GM19463 (cell line): ENCODE results near the gene GLYATL1.

Experiments used
- ATAC-seq: cut with Tn5 transposase; IDR thresholded peaks from one replicate; pipeline ENCODE4 v1.9.1; 2021; ENCODE audit warnings: mild to moderate bottlenecking, moderate library complexity; ENCODE audit not compliant: unreplicated experiment

Gene GLYATL1

GRCh38 chr11:58926695-58927094 is 12.6 kb upstream of the GLYATL1 start:
- no peak for ATAC-seq

DNA sequence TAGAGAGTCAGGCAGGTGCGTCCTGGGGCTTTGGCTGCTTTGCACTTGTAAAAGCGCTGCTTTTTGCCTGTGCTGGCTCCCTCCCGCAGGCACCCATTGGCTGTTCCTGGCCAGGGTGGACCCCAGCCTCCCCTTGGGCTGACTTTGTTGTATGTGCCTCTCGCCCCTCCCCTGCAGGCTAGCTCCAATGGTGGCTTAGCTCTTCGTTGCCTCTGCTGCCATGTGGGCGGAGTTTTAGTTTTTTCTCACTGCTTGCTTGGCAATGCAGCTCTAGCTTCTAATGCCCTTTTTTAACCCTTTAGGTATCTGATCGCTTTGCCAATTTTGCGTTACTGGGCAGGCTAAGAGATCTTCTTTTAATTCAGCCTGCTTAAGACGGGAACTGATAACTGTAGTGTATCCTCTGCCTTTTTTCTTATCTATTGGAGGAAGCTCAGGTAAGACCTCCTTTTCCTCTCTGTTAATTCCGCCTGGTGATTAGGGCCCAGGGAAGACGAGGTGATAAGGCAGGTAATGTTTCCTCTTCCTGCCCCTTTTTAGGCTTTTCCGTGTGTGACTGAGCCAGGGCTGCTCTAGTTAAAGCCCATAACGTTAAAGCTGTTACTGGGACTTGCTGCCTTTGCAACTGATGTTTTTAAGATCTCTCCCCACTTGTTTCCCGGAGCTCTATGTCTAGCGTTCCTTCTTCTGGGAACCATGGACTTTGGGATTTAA is 11.7 kb upstream of the GLYATL1 start:
- no peak for ATAC-seq

- no peak for ATAC-seq
Measured at GRCh38 chr11:58928107-58928499, 11.2 kb upstream of the GLYATL1 start.

DNA sequence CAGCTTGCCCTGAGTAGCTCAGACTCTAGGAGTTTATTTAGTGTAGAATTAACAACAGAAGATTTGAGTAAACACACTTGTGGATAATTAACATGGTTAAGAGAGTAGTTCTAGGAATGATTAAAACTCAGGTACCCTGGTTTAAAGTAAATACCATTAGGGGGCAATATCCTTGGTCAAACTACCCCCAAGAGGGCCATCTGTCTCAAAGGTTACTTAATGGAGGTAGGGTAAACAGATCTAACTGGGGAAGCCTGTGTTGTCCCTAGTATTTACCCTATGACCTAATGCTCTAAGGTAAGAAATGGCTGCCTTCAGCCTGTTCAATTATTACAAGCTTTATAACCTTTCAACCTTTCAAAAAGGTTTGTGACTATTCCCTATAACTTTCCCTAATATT is 10.6 kb upstream of the GLYATL1 start:
- ATAC-seq, result no peak

- ATAC-seq, result no peak
Measured at GRCh38 chr11:58930926-58931325, 8.4 kb upstream of the GLYATL1 start.

DNA sequence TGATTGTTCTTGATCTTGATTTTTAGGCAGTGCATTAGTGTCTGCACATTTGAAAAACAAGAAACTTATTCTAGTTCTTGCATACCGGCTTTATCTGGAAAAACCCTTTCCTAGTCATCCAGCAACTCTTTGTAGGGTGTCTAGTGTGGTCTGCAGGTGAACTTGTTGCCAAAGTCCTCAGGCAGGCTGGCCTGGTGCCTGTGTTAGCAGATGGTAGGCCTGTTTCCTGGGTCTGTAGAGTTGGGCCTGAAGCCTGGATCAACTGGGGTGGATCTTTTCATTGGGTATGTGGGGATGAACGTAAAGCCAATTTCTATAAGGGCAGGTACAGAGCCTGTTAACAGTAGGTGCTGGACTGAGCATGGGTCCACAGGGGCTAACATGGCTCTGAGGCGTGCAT is 5.6 kb upstream of the GLYATL1 start:
- ATAC-seq, result no peak

DNA sequence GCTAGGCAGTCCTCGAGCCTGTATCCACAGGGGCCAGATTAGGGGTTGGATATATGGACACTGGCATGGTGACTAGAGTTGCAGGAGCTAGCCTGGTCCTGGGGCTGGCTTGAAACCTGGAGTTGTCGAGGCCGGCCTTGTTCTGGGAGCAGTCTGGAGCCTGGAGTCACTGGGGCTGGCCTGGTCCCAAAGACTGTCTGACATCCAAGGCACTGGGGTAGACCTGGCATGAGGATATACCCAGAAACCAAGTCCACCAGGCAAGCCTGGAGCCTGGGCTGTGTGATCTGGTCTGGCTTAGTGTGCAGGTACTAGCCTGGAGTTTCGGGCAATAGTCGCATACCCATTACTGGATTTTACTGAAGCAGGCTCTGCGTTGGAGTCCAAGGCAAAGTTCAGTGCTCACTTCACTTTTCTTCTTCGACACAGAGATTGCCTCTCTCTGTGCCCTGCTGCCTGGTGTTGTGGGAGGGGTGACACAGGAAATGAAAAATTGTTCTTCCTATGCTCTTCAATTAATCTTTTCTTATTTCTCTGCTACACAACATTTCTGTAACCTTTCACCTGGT is 4.3 kb upstream of the GLYATL1 start:
- no peak for ATAC-seq

- ATAC-seq, result no peak
Measured at GRCh38 chr11:58938398-58938797, 890 bp upstream of the GLYATL1 start.

- ATAC-seq, result no peak
Measured at GRCh38 chr11:58940028-58940427, 740 bp downstream of the GLYATL1 start.

DNA sequence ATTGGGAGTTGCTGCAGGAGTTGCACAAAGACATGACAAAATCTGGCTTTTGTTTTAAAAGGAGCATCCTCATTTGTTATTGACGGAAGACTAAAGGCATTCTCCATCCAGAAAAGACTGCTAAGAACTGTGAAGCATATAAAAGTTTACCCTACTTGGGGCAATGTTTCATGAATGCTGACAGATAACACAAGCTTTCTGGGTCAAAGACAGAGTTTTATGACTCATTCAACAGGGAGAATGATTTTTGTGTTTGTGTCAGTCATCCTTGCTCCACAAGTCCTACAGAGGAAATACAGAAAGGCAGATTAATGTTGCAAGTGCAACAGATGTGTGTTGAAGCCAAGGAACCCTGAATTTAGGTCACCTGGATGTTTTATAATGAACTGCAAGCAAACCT is 2.5 kb downstream of the GLYATL1 start:
- no peak for ATAC-seq

- no peak for ATAC-seq
Measured at GRCh38 chr11:58945663-58946062, 6.4 kb downstream of the GLYATL1 start.

DNA sequence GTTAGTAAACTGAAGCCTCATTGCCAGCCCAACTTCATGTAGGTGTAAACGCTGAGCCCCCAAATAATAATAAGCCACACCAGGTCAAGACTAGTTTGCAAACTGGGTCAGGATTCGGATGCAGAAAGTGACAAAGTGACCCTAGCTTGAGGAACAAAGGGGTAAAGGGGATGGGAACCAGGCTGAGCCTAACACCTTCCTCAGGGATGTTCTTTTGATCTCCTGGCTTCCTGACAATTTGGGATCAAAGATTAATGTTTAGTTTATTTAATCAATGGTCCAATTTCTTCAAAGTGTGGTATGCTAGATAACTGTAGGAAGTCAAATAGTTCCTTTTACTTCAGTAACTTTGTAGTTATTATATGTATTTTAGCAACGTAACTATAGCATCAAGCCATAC is 9.9 kb downstream of the GLYATL1 start:
- ATAC-seq, result no peak

DNA sequence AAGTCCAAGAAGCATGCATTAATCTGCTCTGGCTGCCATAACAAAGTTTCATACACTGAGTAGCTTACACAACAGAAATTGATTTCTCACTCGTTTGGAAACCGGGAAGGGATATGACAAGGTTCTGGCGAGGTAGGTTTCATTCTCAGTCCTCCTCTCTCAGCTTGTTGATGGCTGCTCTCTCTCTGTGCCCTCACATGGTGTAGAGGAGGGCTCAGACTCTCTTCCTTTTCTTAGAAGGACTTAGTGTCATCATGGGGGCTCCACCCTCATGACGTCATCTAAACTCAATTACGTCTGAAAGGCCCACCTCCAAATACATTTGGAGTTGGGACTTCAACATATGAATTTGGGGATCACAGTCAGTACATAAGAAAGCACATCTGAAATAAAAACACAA is 18.6 kb downstream of the GLYATL1 start:
- no peak for ATAC-seq

GRCh38 chr11:58958500-58958899 is 19.2 kb downstream of the GLYATL1 start:
- ATAC-seq, result no peak

DNA sequence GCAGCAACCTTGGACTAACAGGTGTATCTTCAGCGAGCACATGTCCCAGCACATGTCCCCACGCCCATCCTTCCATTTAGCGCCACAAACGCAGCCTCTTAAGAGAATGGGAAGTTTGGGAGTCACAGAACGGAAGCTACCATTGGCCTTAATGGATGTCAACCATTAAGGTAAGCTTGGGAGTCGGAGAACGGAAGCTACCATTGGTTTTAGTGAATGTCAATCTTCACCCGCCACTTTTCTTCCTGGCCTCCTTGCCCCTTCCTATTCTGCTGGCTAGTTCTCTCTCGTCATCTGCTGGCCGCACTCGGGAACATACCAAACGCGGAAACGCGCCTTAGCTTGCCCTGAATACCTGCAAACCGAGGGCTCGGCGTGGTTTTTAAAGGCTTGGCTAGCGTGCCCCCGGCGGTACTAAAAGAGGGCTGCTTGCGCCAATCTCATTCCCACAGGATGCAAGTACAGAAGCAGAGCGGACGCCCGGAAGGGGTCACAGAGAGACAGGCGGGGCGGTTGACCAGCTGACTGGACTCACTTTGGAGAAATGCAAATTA is 24.3 kb downstream of the GLYATL1 start:
- ATAC-seq, result no peak

- no peak for ATAC-seq
Measured at GRCh38 chr11:58965246-58965985, 26.1 kb downstream of the GLYATL1 start.

GRCh38 chr11:58968251-58968711 is 29.0 kb downstream of the GLYATL1 start:
- ATAC-seq, result no peak

GRCh38 chr11:58977470-58977869 is 38.2 kb downstream of the GLYATL1 start:
- no peak for ATAC-seq

DNA sequence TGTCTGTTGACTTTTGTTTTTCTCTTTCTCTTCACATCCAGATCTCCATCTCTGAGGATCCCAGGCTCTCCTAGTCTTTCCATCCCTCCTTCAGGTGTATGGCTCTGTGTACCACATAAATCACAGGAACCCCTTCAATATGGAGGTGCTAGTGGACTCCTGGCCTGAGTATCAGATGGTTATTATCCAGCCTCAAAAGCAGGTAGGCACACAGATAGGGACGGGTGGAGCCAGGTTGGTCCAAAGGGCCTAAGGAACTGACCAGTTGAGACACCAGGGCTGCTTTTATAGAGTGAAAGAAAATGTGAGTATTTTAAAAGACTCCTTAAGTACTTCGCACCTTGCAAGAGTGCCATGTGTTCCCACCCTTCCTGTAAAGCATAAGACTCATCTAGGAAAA is 39.9 kb downstream of the GLYATL1 start:
- ATAC-seq, result no peak

GRCh38 chr11:58980159-58980843 is 41.0 kb downstream of the GLYATL1 start:
- ATAC-seq, result no peak

DNA sequence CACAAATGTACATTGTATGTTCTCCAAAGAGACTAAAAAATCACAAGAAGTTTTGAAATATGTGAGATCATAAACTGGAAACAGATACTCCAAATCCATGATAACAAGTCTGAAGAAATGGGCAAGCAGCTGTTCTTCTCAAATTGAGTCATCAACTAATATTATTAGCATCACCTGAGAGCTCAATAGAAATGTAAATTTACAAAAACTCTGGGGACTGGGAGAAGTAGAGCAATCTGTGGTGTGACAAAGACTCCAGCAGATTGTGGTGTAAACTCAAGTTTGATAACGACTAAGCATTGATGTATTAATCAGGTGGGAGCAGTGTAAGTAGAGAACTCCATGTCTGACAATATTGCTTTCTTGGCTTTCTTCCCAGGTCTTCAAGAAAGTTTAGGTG is 53.2 kb downstream of the GLYATL1 start:
- no peak for ATAC-seq
